GM10266 (cell line): ENCODE data around the gene GRID2.

Experiments used
- DNase-seq: peaks from one replicate; pipeline ENCODE4 v3.0.0; 2012; ENCODE audit errors: extremely low spot score
- CTCF ChIP-seq: IDR thresholded peaks from 2 replicates; pipeline ENCODE4 v1.5.1; 2012; ENCODE audit warnings: mild to moderate bottlenecking, low read depth; ENCODE audit not compliant: control insufficient read depth, insufficient read depth; ENCODE audit errors: missing control alignments

The GRID2 gene

GRCh38 chr4:93781198-93781597, 1477.4 kb downstream of the GRID2 start:
- DNase-seq = no peak
- no peak for TF ChIP-seq CTCF

GRCh38 chr4:93786149-93786548, 1482.4 kb downstream of the GRID2 start:
- TF ChIP-seq CTCF = no peak
- no peak for DNase-seq

GRCh38 chr4:93788712-93789111, 1484.9 kb downstream of the GRID2 start:
- DNase-seq = peak; percentile 20
- peak; percentile 39 for TF ChIP-seq CTCF

GRCh38 chr4:93791570-93792195, 1487.9 kb downstream of the GRID2 start:
- peak; percentile 89 for TF ChIP-seq CTCF
- DNase-seq = peak; percentile 45

- no peak for TF ChIP-seq CTCF
- no peak for DNase-seq
These were observed 1498.3 kb downstream of the GRID2 start for GRCh38 chr4:93802045-93802444.

- DNase-seq = no peak
- TF ChIP-seq CTCF = no peak
These were observed 1506.0 kb downstream of the GRID2 start for GRCh38 chr4:93809773-93810172.

GRCh38 chr4:93810340-93810992, 1506.7 kb downstream of the GRID2 start:
- TF ChIP-seq CTCF = no peak
- no peak for DNase-seq
